Suprapubic skin (tissue), 4 donors: ENCODE results near the gene TRIM47. TPM values are rescaled to one million over a fixed set of nuclear protein-coding genes. Genes with fewer than 3 reads are reported as not detected.
A peak's percentile ranks its signal among the peaks of the same experiment; 100 is the strongest.

ENCODE experiments used
- DNase-seq, 2 donors: peaks; one replicate each; pipeline ENCODE4 v3.0.0-alpha.2; 2019; ENCODE audit warnings: low spot score in 2 of 2
- H3K27ac ChIP-seq: fragments of 200-600 bp; sonication (generic); one replicate; pipeline ENCODE4 v1.5.1; 2019
- H3K27me3 ChIP-seq: fragments of 200-600 bp; sonication (generic); one replicate; pipeline ENCODE4 v1.5.1; 2019
- H3K36me3 ChIP-seq: fragments of 200-600 bp; sonication (generic); one replicate; pipeline ENCODE4 v1.5.1; 2019
- H3K4me1 ChIP-seq: fragments of 200-600 bp; sonication (generic); one replicate; pipeline ENCODE4 v1.5.1; 2019
- H3K4me3 ChIP-seq: fragments of 200-600 bp; sonication (generic); one replicate; pipeline ENCODE4 v1.5.1; 2019; ENCODE audit warnings: mild to moderate bottlenecking
- H3K9me3 ChIP-seq: fragments of 200-600 bp; sonication (generic); one replicate; pipeline ENCODE4 v1.5.1; 2019
- CTCF ChIP-seq, 2 donors: fragments of 200-600 bp in 1 of 2; fragments of 450-650 bp in 1 of 2; sonication (generic) in 1 of 2; IDR thresholded peaks; one replicate each; pipeline ENCODE4 v1.5.1; 2016 to 2019; ENCODE audit warnings: antibody characterized with exemption in 2 of 2, mild to moderate bottlenecking in 1 of 2, moderate library complexity in 1 of 2
- EP300 ChIP-seq: sonication (generic); formaldehyde crosslinking; IDR thresholded peaks from one replicate; pipeline ENCODE4 v1.6.1; 2017; ENCODE audit warnings: antibody characterized with exemption
- POLR2A ChIP-seq, 2 donors: fragments of 450-650 bp; IDR thresholded peaks; one replicate each; pipeline ENCODE4 v1.6.1; 2017; ENCODE audit warnings: antibody characterized with exemption in 2 of 2, mild to moderate bottlenecking in 2 of 2, moderate library complexity in 2 of 2
- POLR2AphosphoS5 ChIP-seq, 3 donors: sonication (generic); formaldehyde crosslinking; IDR thresholded peaks; one replicate each; pipeline ENCODE4 v1.6.1; 2017; ENCODE audit warnings: antibody characterized with exemption in 3 of 3
- WGBS: methylation state at CpG from one replicate; pipeline ENCODE4 v1.1.5; 2018; 5-methylcytosine and 5-hydroxymethylcytosine counted together
- total RNA-seq, 4 donors: library from RNA; depleted of rRNA; stranded (reverse); fragments of >200 nt; gene quantifications; one replicate each; pipeline ENCODE4 v1.1.0, GENCODE V29; 2016

TRIM47 gene
- total RNA-seq, 4 donors from 2014 or later, result 22.8 to 43.1 (median 27.7) TPM

- 47% methylated on average over 15 of the region's 24 CpGs for WGBS
- H3K27me3 ChIP-seq, result no peaks in the 10 kb centered on the region
Observed at GRCh38 chr17:75834928-75835653, 43.3 kb downstream of the TRIM47 start.

GRCh38 chr17:75834279-75834920 lies 44.0 kb downstream of the TRIM47 start:
- Histone ChIP-seq H3K27ac (no peak overlapping the region), H3K36me3 (peaks cover 29% of the 10 kb centered on the region), H3K27me3 (no peaks in the 10 kb centered on the region)

More at GRCh38 chr17:75834928-75835653, 43.3 kb downstream of the TRIM47 start:
- H3K27ac ChIP-seq, result no peak overlapping the region
- no peak for DNase-seq
- TF ChIP-seq CTCF (IDR thresholded peaks at IDR 0.05) (no peak), POLR2AphosphoS5 (IDR thresholded peaks at IDR 0.05) (no peak), POLR2A (IDR thresholded peaks at IDR 0.05) (no peak), EP300 (no peak)
- peaks cover 29% of the 10 kb centered on the region for H3K36me3 ChIP-seq
- peaks cover 16% of the 10 kb centered on the region for H3K4me1 ChIP-seq
- no peak overlapping the region for H3K4me3 ChIP-seq
- H3K9me3 ChIP-seq, result no peaks in the 10 kb centered on the region

GRCh38 chr17:75832652-75833400 lies 45.6 kb downstream of the TRIM47 start:
- TF ChIP-seq POLR2AphosphoS5 (IDR thresholded peaks at IDR 0.05) (no peak), POLR2A (IDR thresholded peaks at IDR 0.05) (no peak), CTCF (IDR thresholded peaks at IDR 0.05) (no peak)
- H3K27ac ChIP-seq, result peak overlapping the region; percentile 32
- H3K36me3 ChIP-seq, result peaks cover 35% of the 10 kb centered on the region
- 52% methylated on average over 15 of the region's 20 CpGs for WGBS
- no peaks in the 10 kb centered on the region for H3K27me3 ChIP-seq
- peaks cover 22% of the 10 kb centered on the region for H3K4me1 ChIP-seq
- DNase-seq, result no peak
- no peak overlapping the region for H3K4me3 ChIP-seq
- H3K9me3 ChIP-seq, result no peaks in the 10 kb centered on the region

More at GRCh38 chr17:75834279-75834920, 44.0 kb downstream of the TRIM47 start:
- no peaks in the 10 kb centered on the region for H3K9me3 ChIP-seq
- 86% methylated on average over 22 of the region's 25 CpGs for WGBS
- TF ChIP-seq EP300, result no peak
- DNase-seq, result no peak
- H3K4me1 ChIP-seq, result peaks cover 16% of the 10 kb centered on the region
- H3K4me3 ChIP-seq, result no peak overlapping the region

GRCh38 chr17:75832164-75832651 lies 46.2 kb downstream of the TRIM47 start:
- no peak for DNase-seq
- Histone ChIP-seq H3K4me1 (peaks cover 28% of the 10 kb centered on the region), H3K9me3 (no peaks in the 10 kb centered on the region), H3K4me3 (no peak overlapping the region), H3K36me3 (peaks cover 35% of the 10 kb centered on the region), H3K27me3 (no peaks in the 10 kb centered on the region), H3K27ac (peak overlapping the region; percentile 32)
- 62% methylated on average over 9 of the region's 10 CpGs for WGBS
- no peak for TF ChIP-seq EP300
- TF ChIP-seq POLR2A (IDR thresholded peaks at IDR 0.05), result no peak
- TF ChIP-seq CTCF (IDR thresholded peaks at IDR 0.05), result no peak
- no peak for TF ChIP-seq POLR2AphosphoS5 (IDR thresholded peaks at IDR 0.05)

- Histone ChIP-seq H3K36me3 (peaks cover 28% of the 10 kb centered on the region), H3K27ac (no peak overlapping the region), H3K27me3 (no peaks in the 10 kb centered on the region), H3K4me3 (no peak overlapping the region), H3K9me3 (no peaks in the 10 kb centered on the region), H3K4me1 (peaks cover 36% of the 10 kb centered on the region)
- DNase-seq, result peak in 1 of 2 donors; percentile 77
- TF ChIP-seq POLR2AphosphoS5 (IDR thresholded peaks at IDR 0.05), result no peak
- no peak for TF ChIP-seq CTCF (IDR thresholded peaks at IDR 0.05)
- no peak for TF ChIP-seq EP300
- TF ChIP-seq POLR2A (IDR thresholded peaks at IDR 0.05), result no peak
- WGBS, result 95% methylated on average over 13 of the region's 15 CpGs
Observed at GRCh38 chr17:75831032-75831571, 47.3 kb downstream of the TRIM47 start.
